Measurements from ENCODE around the gene MOV10L1. TPM values are rescaled to one million over a fixed set of nuclear protein-coding genes. Genes with fewer than 3 reads are reported as not detected.
A peak's percentile ranks its signal among the peaks of the same experiment; 100 is the strongest.
"Not testable (repeated sequence)": the region's sequence is repeated elsewhere in the genome, so short reads cannot be mapped to it uniquely, and the experiment has no call there.

MOV10L1 gene
- total RNA-seq, 2 donors from 2014 or later, result 0.36 to 18.9 TPM

- 68% methylated on average over 7 of the region's 7 CpGs for WGBS
- Histone ChIP-seq H3K9me3 (no peaks in the 10 kb centered on the region), H3K27me3 (replicated peaks; ENCODE audit: insufficient read depth) (no peaks in the 10 kb centered on the region), H3K36me3 (no peaks in the 10 kb centered on the region), H3K4me1 (replicated peaks) (peaks cover 18% of the 10 kb centered on the region), H3K27ac (no peak overlapping the region), H3K4me3 (no peak overlapping the region)
- intact Hi-C loops (cut with DNase I), result no loop called here
- TF ChIP-seq POLR2A (IDR thresholded peaks at IDR 0.05) (no peak), CTCF (IDR thresholded peaks at IDR 0.05) (no peak), POLR2AphosphoS5 (IDR thresholded peaks at IDR 0.05) (no peak)
- no peak for DNase-seq (ENCODE audit: low spot score)
Measured at GRCh38 chr22:50143096-50143495, 53.3 kb downstream of the MOV10L1 start.

- 88% methylated on average over 18 of the region's 18 CpGs for WGBS
- Histone ChIP-seq H3K27ac (no peak overlapping the region), H3K4me1 (replicated peaks) (peaks cover 18% of the 10 kb centered on the region), H3K36me3 (no peaks in the 10 kb centered on the region), H3K9me3 (no peaks in the 10 kb centered on the region), H3K4me3 (no peak overlapping the region), H3K27me3 (replicated peaks; ENCODE audit: insufficient read depth) (no peaks in the 10 kb centered on the region)
- no peak for DNase-seq (ENCODE audit: low spot score)
- intact Hi-C loops (cut with DNase I), result no loop called here
- TF ChIP-seq POLR2AphosphoS5 (IDR thresholded peaks at IDR 0.05), result no peak
Measured at GRCh38 chr22:50144005-50144614, 54.3 kb downstream of the MOV10L1 start.

GRCh38 chr22:50145721-50146438, 56.1 kb downstream of the MOV10L1 start:
- H3K4me3 ChIP-seq, result no peak overlapping the region
- H3K4me1 ChIP-seq (replicated peaks), result peaks cover 16% of the 10 kb centered on the region
- WGBS, result 76% methylated on average over 24 of the region's 25 CpGs
- no peaks in the 10 kb centered on the region for H3K9me3 ChIP-seq
- H3K27me3 ChIP-seq (replicated peaks; ENCODE audit: insufficient read depth), result no peaks in the 10 kb centered on the region
- no peaks in the 10 kb centered on the region for H3K36me3 ChIP-seq
- H3K27ac ChIP-seq, result no peak overlapping the region
- DNase-seq (ENCODE audit: low spot score), result no peak
- intact Hi-C loops (cut with DNase I), result loop anchor here (2.0 kb wide), 1 partner anchor 63 kb away; no protein-coding TSS in a partner anchor
- TF ChIP-seq POLR2A (IDR thresholded peaks at IDR 0.05) (no peak), POLR2AphosphoS5 (IDR thresholded peaks at IDR 0.05) (no peak), CTCF (IDR thresholded peaks at IDR 0.05) (no peak)

GRCh38 chr22:50146439-50147238, 56.8 kb downstream of the MOV10L1 start:
- WGBS, result 50% methylated on average over 26 of the region's 27 CpGs
- no peaks in the 10 kb centered on the region for H3K27me3 ChIP-seq (replicated peaks; ENCODE audit: insufficient read depth)

GRCh38 chr22:50147258-50148165, 57.7 kb downstream of the MOV10L1 start:
- not testable (repeated sequence) for DNase-seq (ENCODE audit: low spot score); H3K36me3 ChIP-seq; H3K4me3 ChIP-seq; H3K27ac ChIP-seq; H3K9me3 ChIP-seq; H3K4me1 ChIP-seq (replicated peaks); H3K27me3 ChIP-seq (replicated peaks; ENCODE audit: insufficient read depth)
- 76% methylated on average over 14 of the region's 26 CpGs for WGBS
- intact Hi-C loops (cut with DNase I), result loop anchor here (2.0 kb wide), 1 partner anchor 61 kb away; no protein-coding TSS in a partner anchor

More at GRCh38 chr22:50146439-50147238, 56.8 kb downstream of the MOV10L1 start:
- DNase-seq (ENCODE audit: low spot score), result no peak
- Histone ChIP-seq H3K36me3 (no peaks in the 10 kb centered on the region), H3K4me3 (no peak overlapping the region), H3K27ac (no peak overlapping the region), H3K4me1 (replicated peaks) (peaks cover 8% of the 10 kb centered on the region), H3K9me3 (no peaks in the 10 kb centered on the region)
- no peak for TF ChIP-seq POLR2A (IDR thresholded peaks at IDR 0.05)
- TF ChIP-seq CTCF (IDR thresholded peaks at IDR 0.05), result peak; percentile 16 to 80 (median 52)
- intact Hi-C loops (cut with DNase I), result loop anchor here (2.0 kb wide), 1 partner anchor 62 kb away; no protein-coding TSS in a partner anchor
